GM12865 (cell line): ENCODE data around the gene LEMD2.

Source experiments
- DNase-seq: peaks from one replicate; pipeline ENCODE4 v3.0.0; 2010; ENCODE audit warnings: low read depth
- H3K4me3 ChIP-seq: 2 replicates; pipeline ENCODE4 v1.5.1; 2011; ENCODE audit warnings: mild to moderate bottlenecking, low read depth, low read length, control low read depth
- TF ChIP-seq, protein P1 (sequence below): IDR thresholded peaks from 2 replicates; pipeline ENCODE4 v1.5.1; 2011; ENCODE audit warnings: low read length, control low read depth, low read depth, inconsistent platforms; ENCODE audit not compliant: insufficient read depth; ENCODE audit errors: missing control alignments

LEMD2 gene

DNA sequence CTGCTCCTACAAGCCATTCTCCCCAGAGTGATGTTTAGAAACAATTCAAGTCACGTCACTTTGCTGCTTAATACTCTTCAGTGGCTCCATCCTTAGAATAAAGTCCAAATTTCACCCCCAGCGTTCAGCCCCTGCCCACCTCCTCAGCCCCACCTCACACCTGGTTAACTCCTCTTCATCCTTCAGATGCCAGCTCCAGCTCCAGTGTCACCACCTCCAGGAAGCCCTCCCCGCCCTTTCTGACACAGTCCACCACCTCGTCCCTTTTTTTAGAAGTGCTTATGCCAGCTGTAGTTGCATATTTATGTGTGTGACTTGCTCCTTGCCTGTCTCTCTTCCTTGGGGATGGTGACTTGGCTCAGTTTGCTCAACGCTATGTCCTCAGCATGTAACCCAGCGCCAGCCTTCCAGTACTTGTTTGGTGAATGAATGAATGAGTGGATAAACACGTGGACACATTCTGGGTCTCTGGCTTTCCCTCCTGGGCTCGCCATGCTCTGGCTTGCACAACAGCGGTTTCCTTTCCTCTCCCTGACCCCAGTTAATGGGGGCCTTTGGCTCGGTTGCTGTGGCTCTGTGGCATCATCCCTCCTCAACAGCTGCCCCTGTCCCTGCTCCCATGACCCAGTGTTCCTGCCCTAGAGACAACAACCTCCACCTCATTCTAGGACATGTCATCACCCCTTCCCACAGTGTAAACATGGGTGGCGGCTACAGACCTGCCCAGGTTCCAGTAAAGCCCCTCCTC lies 38.5 kb downstream of the LEMD2 start:
- DNase-seq: no peak
- TF ChIP-seq, protein P1, sequence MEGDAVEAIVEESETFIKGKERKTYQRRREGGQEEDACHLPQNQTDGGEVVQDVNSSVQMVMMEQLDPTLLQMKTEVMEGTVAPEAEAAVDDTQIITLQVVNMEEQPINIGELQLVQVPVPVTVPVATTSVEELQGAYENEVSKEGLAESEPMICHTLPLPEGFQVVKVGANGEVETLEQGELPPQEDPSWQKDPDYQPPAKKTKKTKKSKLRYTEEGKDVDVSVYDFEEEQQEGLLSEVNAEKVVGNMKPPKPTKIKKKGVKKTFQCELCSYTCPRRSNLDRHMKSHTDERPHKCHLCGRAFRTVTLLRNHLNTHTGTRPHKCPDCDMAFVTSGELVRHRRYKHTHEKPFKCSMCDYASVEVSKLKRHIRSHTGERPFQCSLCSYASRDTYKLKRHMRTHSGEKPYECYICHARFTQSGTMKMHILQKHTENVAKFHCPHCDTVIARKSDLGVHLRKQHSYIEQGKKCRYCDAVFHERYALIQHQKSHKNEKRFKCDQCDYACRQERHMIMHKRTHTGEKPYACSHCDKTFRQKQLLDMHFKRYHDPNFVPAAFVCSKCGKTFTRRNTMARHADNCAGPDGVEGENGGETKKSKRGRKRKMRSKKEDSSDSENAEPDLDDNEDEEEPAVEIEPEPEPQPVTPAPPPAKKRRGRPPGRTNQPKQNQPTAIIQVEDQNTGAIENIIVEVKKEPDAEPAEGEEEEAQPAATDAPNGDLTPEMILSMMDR: no peak
- H3K4me3 ChIP-seq: no peak overlapping the region

DNA sequence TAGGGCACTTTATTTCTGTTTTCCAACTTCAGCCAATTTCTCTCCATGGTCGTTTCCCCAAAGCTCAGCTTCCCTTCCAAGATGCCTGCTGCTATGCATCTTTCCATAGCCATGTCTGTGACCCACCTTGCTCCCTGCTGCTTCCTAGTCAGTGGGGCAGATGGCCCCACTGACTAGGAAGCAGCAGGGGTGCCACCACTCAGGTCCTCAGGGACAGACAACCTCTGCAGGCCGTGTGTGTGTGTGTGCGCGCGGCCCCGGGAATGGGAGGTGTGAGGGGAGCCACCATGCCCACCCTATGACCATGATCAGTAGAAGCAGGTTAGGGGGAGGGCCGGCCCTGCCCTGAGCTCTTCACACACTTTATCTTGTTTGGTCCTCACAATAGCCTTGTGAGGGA lies 39.5 kb downstream of the LEMD2 start:
- no peak overlapping the region for H3K4me3 ChIP-seq
- no peak for DNase-seq
- TF ChIP-seq, protein P1: no peak

DNA sequence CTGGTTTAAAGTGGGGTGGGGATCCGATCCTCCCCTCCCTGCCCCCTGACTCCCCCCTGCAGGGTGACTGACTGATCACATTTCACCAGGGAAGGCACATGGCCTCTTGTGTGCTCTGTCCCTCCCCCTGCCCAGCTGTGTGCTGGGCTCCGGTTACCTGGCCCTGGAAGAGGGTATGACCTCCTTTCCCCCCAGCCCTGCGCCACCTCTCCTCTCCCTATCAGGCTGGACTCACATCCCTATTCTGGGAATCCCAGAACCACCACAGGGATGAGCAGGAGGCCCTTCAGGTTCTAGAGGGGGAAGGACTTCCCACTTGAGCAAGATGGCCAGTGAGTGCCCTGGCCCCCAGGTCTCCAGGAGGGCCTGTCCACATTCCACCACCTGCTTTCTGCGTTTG lies 40.1 kb downstream of the LEMD2 start:
- no peak overlapping the region for H3K4me3 ChIP-seq
- TF ChIP-seq, protein P1: no peak
- no peak for DNase-seq

DNA sequence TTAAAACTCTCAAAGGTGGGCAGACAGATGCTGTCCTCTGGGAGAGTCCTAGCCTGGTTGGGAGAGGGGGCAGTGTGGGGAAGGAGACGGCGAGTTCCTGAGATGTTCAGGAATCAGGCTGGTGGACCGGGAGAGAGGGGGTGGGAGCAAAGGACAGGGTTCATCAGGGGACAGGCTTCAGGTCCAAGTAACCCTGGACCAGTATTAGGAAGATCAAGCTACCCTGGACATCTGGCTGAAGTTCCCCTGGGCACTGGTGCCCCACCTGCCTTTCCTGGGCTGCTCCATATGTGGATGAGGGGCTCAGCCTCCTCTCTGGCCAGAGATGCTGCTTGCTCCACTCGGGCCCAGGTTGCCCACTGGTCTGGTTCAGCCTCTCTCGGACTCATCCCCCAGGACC lies 41.1 kb downstream of the LEMD2 start:
- no peak overlapping the region for H3K4me3 ChIP-seq
- TF ChIP-seq, protein P1: no peak
- no peak for DNase-seq

DNA sequence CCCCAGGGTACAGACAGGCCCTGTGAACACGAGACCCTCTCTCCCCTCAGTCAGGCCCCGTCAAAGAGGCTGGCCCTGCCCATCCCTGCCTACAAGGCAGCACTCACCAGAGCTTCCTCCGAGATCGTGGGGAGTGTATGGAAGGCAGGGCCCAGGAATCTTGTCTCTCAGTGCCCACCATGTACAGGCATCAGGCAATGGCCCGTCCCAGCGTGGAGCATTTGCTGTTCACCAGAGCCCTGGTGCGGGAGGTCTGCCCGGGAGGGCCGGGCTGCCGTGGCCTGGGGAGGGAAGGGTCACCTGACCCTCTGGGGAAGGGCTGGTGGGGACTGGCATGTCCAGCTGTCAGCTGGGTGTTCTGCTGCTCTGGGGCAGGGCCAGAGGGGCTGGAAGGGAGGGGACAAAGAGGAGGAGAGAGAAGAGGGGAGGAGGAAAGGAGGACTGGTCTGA lies 42.3 kb downstream of the LEMD2 start, which contains the start of gene IP6K3:
IP6K3 (minus strand) TSS at position 255 of the 450 bp plus-strand sequence. CDS start 11,429 bp downstream, outside the sequence.
- TF ChIP-seq, protein P1: no peak
- no peak within 1 kb of the TSS for H3K4me3 ChIP-seq
- DNase-seq: no peak

DNA sequence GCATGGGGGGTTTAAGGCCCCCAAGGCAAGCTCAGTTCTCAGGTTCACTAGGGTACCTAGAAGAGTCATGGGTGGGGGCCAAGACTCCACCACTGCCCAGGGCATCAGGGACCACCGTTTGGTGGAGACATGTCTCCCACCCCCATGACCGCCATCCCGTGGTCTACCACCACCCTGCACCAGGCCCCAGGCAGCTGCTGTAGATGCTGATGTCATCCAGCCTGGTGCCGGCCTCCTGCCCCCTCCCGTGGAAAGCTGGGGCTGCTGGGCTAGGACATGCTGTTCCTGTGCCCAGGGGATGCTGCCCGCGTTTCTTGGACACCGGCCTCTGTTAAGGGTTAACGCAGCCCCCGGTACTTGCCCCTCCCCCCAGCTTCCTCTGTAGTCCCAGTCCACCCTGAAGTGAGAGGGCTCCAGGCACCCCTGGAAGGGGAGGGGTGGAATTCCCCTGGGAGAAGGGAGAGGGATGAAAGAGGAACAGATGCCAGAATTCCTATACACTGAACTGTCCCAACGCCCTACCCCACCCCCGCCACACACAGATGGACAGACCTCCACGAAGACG lies 42.8 kb downstream of the LEMD2 start:
- no peak for DNase-seq
- TF ChIP-seq, protein P1: no peak
- H3K4me3 ChIP-seq: no peak overlapping the region
